ENCODE data around the gene CMTM5. TPM values are rescaled to one million over a fixed set of nuclear protein-coding genes. Genes with fewer than 3 reads are reported as not detected.

CMTM5 gene
- total RNA-seq, 1 experiment from 2014 or later = not detected

DNA sequence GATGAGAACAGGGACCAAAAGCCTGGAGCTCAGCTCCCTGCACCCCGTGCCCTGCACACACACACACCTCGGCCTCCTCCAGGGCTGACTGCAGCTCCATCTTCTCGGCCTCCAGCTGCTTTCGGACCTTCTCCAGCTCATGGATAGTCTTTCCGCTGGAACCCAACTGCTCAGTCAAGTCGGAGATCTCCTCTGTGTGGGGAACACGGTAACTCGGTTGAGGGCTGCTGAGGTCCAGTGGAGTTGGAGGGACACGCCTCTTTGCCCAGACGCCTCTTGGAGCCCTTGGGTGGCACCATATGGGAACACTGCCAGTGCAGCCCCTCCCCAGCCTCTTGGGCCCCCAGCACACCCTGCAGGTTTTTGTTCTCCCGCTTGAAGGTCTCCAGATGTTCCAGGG, 40.0 kb downstream of the CMTM5 start:
- Histone ChIP-seq H3K9me3 (ENCODE audit: control insufficient read depth in 1 of 2, insufficient read depth in 1 of 2, low read depth in 1 of 2, low read length in 2 of 2) (no peaks in the 10 kb centered on the region), H4K20me1 (ENCODE audit: insufficient read depth) (no peaks in the 10 kb centered on the region), H3K4me2 (ENCODE audit: low read length) (no peak overlapping the region), H3K9ac (ENCODE audit: low read length) (no peak overlapping the region), H3K9me2 (ENCODE audit: insufficient read depth) (no peaks in the 10 kb centered on the region), H3K27ac (ENCODE audit: low read depth, low read length) (no peak overlapping the region), H3K79me2 (ENCODE audit: insufficient read depth, low read length) (no peaks in the 10 kb centered on the region), H3K4me3 (replicated peaks in 1 of 2; ENCODE audit: low read depth in 1 of 2, low read length in 2 of 2) (no peak overlapping the region), H2AFZ (ENCODE audit: low read depth, low read length, poor library complexity, severe bottlenecking) (no peak overlapping the region), H3K27me3 (ENCODE audit: insufficient read depth, low read length) (peaks cover 5% of the 10 kb centered on the region; the same call in 1 of the 2 replicates), H3K4me1 (ENCODE audit: control insufficient read depth in 1 of 2, insufficient read depth in 2 of 2, low read length in 2 of 2) (no peaks in the 10 kb centered on the region), H3K36me3 (ENCODE audit: control insufficient read depth in 1 of 2, insufficient read depth in 2 of 2, low read length in 2 of 2) (no peaks in the 10 kb centered on the region)
- CTCF ChIA-PET = no interaction called here
- DNase-seq (ENCODE audit: low read depth, low spot score) (no peak), ATAC-seq (no peak)
- intact Hi-C loops (cut with micrococcal nuclease) = no loop called here
- BruUV-seq (replicated peaks) = no TSS peak
- POLR2A ChIA-PET = no interaction called here
- TF ChIP-seq, protein P1, sequence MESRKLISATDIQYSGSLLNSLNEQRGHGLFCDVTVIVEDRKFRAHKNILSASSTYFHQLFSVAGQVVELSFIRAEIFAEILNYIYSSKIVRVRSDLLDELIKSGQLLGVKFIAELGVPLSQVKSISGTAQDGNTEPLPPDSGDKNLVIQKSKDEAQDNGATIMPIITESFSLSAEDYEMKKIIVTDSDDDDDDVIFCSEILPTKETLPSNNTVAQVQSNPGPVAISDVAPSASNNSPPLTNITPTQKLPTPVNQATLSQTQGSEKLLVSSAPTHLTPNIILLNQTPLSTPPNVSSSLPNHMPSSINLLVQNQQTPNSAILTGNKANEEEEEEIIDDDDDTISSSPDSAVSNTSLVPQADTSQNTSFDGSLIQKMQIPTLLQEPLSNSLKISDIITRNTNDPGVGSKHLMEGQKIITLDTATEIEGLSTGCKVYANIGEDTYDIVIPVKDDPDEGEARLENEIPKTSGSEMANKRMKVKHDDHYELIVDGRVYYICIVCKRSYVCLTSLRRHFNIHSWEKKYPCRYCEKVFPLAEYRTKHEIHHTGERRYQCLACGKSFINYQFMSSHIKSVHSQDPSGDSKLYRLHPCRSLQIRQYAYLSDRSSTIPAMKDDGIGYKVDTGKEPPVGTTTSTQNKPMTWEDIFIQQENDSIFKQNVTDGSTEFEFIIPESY (IDR thresholded peaks at IDR 0.05; ENCODE audit: extremely low read depth, insufficient replicate concordance, low read length) = no peak
- no peak for TF ChIP-seq POLR2AphosphoS5 (IDR thresholded peaks at IDR 0.05; ENCODE audit: low read depth, low read length)
- no peak for TF ChIP-seq RAD21 (IDR thresholded peaks at IDR 0.05; ENCODE audit: low read depth)
- TF ChIP-seq, protein P2, sequence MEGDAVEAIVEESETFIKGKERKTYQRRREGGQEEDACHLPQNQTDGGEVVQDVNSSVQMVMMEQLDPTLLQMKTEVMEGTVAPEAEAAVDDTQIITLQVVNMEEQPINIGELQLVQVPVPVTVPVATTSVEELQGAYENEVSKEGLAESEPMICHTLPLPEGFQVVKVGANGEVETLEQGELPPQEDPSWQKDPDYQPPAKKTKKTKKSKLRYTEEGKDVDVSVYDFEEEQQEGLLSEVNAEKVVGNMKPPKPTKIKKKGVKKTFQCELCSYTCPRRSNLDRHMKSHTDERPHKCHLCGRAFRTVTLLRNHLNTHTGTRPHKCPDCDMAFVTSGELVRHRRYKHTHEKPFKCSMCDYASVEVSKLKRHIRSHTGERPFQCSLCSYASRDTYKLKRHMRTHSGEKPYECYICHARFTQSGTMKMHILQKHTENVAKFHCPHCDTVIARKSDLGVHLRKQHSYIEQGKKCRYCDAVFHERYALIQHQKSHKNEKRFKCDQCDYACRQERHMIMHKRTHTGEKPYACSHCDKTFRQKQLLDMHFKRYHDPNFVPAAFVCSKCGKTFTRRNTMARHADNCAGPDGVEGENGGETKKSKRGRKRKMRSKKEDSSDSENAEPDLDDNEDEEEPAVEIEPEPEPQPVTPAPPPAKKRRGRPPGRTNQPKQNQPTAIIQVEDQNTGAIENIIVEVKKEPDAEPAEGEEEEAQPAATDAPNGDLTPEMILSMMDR (IDR thresholded peaks at IDR 0.05 in 2 of 3, conservative IDR thresholded peaks at IDR 0.05 in 1 of 3; ENCODE audit: borderline replicate concordance in 1 of 3, insufficient read depth in 1 of 3, low read depth in 2 of 3, low read length in 2 of 3) = no peak
- no peak for TF ChIP-seq EZH2 (IDR thresholded peaks at IDR 0.05)
- TF ChIP-seq SRF (IDR thresholded peaks at IDR 0.05; ENCODE audit: low read depth) = no peak
- no peak for TF ChIP-seq ELF1 (IDR thresholded peaks at IDR 0.05; ENCODE audit: borderline replicate concordance, low read depth)
- TF ChIP-seq FOSL1 (IDR thresholded peaks at IDR 0.05; ENCODE audit: low read depth) = no peak
- TF ChIP-seq ZNF274 (IDR thresholded peaks at IDR 0.05; ENCODE audit: low read depth, low read length) = no peak
- TF ChIP-seq CEBPB (IDR thresholded peaks at IDR 0.05; ENCODE audit: low read depth) = no peak
- no peak for TF ChIP-seq ZFX (IDR thresholded peaks at IDR 0.05)
- TF ChIP-seq CBX3 (IDR thresholded peaks at IDR 0.05; ENCODE audit: low read depth) = no peak
- TF ChIP-seq EZH2phosphoT487 (IDR thresholded peaks at IDR 0.05; ENCODE audit: borderline replicate concordance) = no peak
- TF ChIP-seq EGR1 (IDR thresholded peaks at IDR 0.05; ENCODE audit: low read depth) = no peak
- TF ChIP-seq, protein P3, sequence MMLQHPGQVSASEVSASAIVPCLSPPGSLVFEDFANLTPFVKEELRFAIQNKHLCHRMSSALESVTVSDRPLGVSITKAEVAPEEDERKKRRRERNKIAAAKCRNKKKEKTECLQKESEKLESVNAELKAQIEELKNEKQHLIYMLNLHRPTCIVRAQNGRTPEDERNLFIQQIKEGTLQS (IDR thresholded peaks at IDR 0.05) = no peak
- TF ChIP-seq, protein P4, sequence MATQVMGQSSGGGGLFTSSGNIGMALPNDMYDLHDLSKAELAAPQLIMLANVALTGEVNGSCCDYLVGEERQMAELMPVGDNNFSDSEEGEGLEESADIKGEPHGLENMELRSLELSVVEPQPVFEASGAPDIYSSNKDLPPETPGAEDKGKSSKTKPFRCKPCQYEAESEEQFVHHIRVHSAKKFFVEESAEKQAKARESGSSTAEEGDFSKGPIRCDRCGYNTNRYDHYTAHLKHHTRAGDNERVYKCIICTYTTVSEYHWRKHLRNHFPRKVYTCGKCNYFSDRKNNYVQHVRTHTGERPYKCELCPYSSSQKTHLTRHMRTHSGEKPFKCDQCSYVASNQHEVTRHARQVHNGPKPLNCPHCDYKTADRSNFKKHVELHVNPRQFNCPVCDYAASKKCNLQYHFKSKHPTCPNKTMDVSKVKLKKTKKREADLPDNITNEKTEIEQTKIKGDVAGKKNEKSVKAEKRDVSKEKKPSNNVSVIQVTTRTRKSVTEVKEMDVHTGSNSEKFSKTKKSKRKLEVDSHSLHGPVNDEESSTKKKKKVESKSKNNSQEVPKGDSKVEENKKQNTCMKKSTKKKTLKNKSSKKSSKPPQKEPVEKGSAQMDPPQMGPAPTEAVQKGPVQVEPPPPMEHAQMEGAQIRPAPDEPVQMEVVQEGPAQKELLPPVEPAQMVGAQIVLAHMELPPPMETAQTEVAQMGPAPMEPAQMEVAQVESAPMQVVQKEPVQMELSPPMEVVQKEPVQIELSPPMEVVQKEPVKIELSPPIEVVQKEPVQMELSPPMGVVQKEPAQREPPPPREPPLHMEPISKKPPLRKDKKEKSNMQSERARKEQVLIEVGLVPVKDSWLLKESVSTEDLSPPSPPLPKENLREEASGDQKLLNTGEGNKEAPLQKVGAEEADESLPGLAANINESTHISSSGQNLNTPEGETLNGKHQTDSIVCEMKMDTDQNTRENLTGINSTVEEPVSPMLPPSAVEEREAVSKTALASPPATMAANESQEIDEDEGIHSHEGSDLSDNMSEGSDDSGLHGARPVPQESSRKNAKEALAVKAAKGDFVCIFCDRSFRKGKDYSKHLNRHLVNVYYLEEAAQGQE (IDR thresholded peaks at IDR 0.05; ENCODE audit: low read depth) = no peak
- RAD21 ChIA-PET (ENCODE audit: low non-redundant PET in 1 of 2, low total read pairs in 2 of 2, uncharacterized antibody in 2 of 2, unreplicated experiment in 2 of 2) = no interaction called here

Data from HCT116 (cell line).